Thoracic aorta (tissue), 2 donors: Measurements from ENCODE around the gene CACNA1I. TPM values are rescaled to one million over a fixed set of nuclear protein-coding genes. Genes with fewer than 3 reads are reported as not detected.

Source experiments
- ATAC-seq: fragments of 150-250 bp; one replicate; pipeline ENCODE4 v1.8.0; 2017; ENCODE audit warnings: low read depth; ENCODE audit not compliant: insufficient number of reproducible peaks, low FRiP score
- DNase-seq: peaks from one replicate; pipeline ENCODE4 v3.0.0-alpha.2; 2020; ENCODE audit warnings: low spot score
- H3K27ac ChIP-seq, 2 donors: fragments of 200-600 bp; sonication (generic); 1 replicate in 1 of 2; 2 replicates in 1 of 2; pipeline ENCODE4 v1.5.1; 2016; ENCODE audit warnings: mild to moderate bottlenecking in 2 of 2, moderate library complexity in 2 of 2
- H3K27me3 ChIP-seq: fragments of 200-600 bp; sonication (generic); replicated peaks from 2 replicates; pipeline ENCODE4 v1.6.0; 2016; ENCODE audit warnings: mild to moderate bottlenecking; ENCODE audit not compliant: insufficient read depth
- H3K36me3 ChIP-seq: fragments of 200-600 bp; sonication (generic); one replicate; pipeline ENCODE4 v1.5.1; 2016
- H3K4me1 ChIP-seq, 2 donors: fragments of 200-600 bp; sonication (generic); 1 replicate in 1 of 2; 2 replicates in 1 of 2; pipeline versions ENCODE4 v1.5.1 to v1.6.0; 2016; ENCODE audit warnings: low read depth in 2 of 2, mild to moderate bottlenecking in 1 of 2; ENCODE audit not compliant: control insufficient read depth in 1 of 2
- H3K4me3 ChIP-seq: fragments of 200-600 bp; sonication (generic); 2 replicates; pipeline ENCODE4 v1.5.1; 2016; ENCODE audit warnings: mild to moderate bottlenecking
- H3K9me3 ChIP-seq: fragments of 200-600 bp; sonication (generic); 2 replicates; pipeline ENCODE4 v1.5.1; 2016
- CTCF ChIP-seq: fragments of 200-600 bp; sonication (generic); IDR thresholded peaks from one replicate; pipeline ENCODE4 v1.5.1; 2019; ENCODE audit warnings: antibody characterized with exemption
- total RNA-seq, 2 donors: library from RNA; depleted of rRNA; stranded (reverse); fragments of >200 nt; gene quantifications; one replicate each; pipeline versions ENCODE4 v1.1.0 to v1.2.3, GENCODE V29; 2016

The CACNA1I gene
- total RNA-seq, 2 donors from 2014 or later, result 0.14 to 0.21 TPM

- Histone ChIP-seq H3K4me3 (peak overlapping the region; percentile 10), H3K27me3 (no peaks in the 10 kb centered on the region), H3K27ac (no peak overlapping the region), H3K36me3 (no peaks in the 10 kb centered on the region), H3K4me1 (peaks cover 0 to 17% of the 10 kb centered on the region in 2 donors), H3K9me3 (no peaks in the 10 kb centered on the region)
- ATAC-seq, result no peak
- TF ChIP-seq CTCF, result no peak
- peak; percentile 5 for DNase-seq
Observed at GRCh38 chr22:39592081-39593065, 21.8 kb downstream of the CACNA1I start.

GRCh38 chr22:39593066-39593930 lies 22.7 kb downstream of the CACNA1I start:
- Histone ChIP-seq H3K9me3 (no peaks in the 10 kb centered on the region), H3K4me1 (peaks cover 0 to 17% of the 10 kb centered on the region in 2 donors), H3K27ac (no peak overlapping the region), H3K36me3 (no peaks in the 10 kb centered on the region), H3K4me3 (peak overlapping the region; percentile 10), H3K27me3 (no peaks in the 10 kb centered on the region)
- ATAC-seq (peak; percentile 44), DNase-seq (no peak)
- TF ChIP-seq CTCF, result no peak

- no peaks in the 10 kb centered on the region for H3K36me3 ChIP-seq
- peaks cover 0 to 17% of the 10 kb centered on the region in 2 donors for H3K4me1 ChIP-seq
- ATAC-seq, result no peak
- no peaks in the 10 kb centered on the region for H3K27me3 ChIP-seq
- no peak overlapping the region for H3K27ac ChIP-seq
- no peaks in the 10 kb centered on the region for H3K9me3 ChIP-seq
- no peak for TF ChIP-seq CTCF
- no peak for DNase-seq
- no peak overlapping the region for H3K4me3 ChIP-seq
Observed at GRCh38 chr22:39593931-39594285, 23.4 kb downstream of the CACNA1I start.

- no peak for TF ChIP-seq CTCF
- DNase-seq (no peak), ATAC-seq (no peak)
- Histone ChIP-seq H3K27ac (no peak overlapping the region), H3K9me3 (no peaks in the 10 kb centered on the region), H3K27me3 (no peaks in the 10 kb centered on the region), H3K4me1 (peaks cover 0 to 17% of the 10 kb centered on the region in 2 donors), H3K36me3 (no peaks in the 10 kb centered on the region), H3K4me3 (no peak overlapping the region)
Observed at GRCh38 chr22:39594411-39594810, 23.9 kb downstream of the CACNA1I start.
